ENCODE data around the gene SREBF2. TPM values are rescaled to one million over a fixed set of nuclear protein-coding genes. Genes with fewer than 3 reads are reported as not detected.

The SREBF2 gene
- total and polyA plus RNA-seq, 2 experiments from 2014 or later = 238 to 273 TPM

- Histone ChIP-seq H3K27ac (no peak within 1 kb of the TSS), H3K4me1 (ENCODE audit: low read depth) (no peaks in the 10 kb centered on the region), H3K36me3 (no peaks in the 10 kb centered on the region), H3K9me3 (ENCODE audit: low read depth) (no peaks in the 10 kb centered on the region), H3K4me3 (no peak within 1 kb of the TSS), H3K27me3 (no peaks in the 10 kb centered on the region)
- no peak for TF ChIP-seq CTCF (IDR thresholded peaks at IDR 0.05; ENCODE audit: low read depth, low read length)
- DNase-seq (ENCODE audit: low read depth in 1 of 2, low spot score in 1 of 2) = peak; percentile 24 to 64
Observed at GRCh38 chr22:41951898-41952474, 119.1 kb downstream of the SREBF2 start, which contains the start of gene SMIM45. Gene SMIM45 (plus strand): TSS chr22:41952150.

DNA sequence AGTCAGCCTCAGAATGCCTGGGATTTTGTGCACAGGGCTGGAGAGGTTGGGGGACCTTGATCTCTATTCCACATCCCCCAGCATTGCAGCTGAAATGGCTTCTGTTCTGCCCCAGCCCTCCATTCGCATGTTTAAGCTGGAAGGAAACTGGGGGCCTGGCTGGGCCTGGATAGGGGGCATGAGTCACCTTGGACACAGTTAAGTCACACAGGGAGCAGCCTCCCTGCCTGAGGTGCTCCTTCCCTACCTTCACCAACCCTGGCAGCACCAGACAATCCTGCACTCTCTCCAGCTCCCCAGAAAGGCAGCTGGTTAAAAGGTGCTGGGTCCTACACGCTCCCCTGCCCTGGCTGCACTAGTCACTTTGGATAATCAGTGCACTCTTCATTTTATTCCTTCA lies 119.8 kb downstream of the SREBF2 start:
- no peaks in the 10 kb centered on the region for H3K27me3 ChIP-seq
- no peaks in the 10 kb centered on the region for H3K9me3 ChIP-seq (ENCODE audit: low read depth)
- no peak for DNase-seq (ENCODE audit: low read depth in 1 of 2, low spot score in 1 of 2)
- H3K4me1 ChIP-seq (ENCODE audit: low read depth) = no peaks in the 10 kb centered on the region
- TF ChIP-seq CTCF (IDR thresholded peaks at IDR 0.05; ENCODE audit: low read depth, low read length) = no peak
- H3K4me3 ChIP-seq = no peak overlapping the region
- no peaks in the 10 kb centered on the region for H3K36me3 ChIP-seq
- H3K27ac ChIP-seq = no peak overlapping the region

Other genes starting within 250 kb of the SREBF2 start
- gene PMM1, start 243.3 kb upstream of the SREBF2 start, total RNA-seq = 22.5 and 34.0 TPM in 2 replicates
- 53.7 and 63.6 TPM in 2 replicates for gene PMM1, start 243.3 kb upstream of the SREBF2 start, polyA plus RNA-seq
- 34.2 and 43.2 TPM in 2 replicates for gene DESI1, start 212.1 kb upstream of the SREBF2 start, total RNA-seq
- 27.3 and 27.6 TPM in 2 replicates for gene DESI1, start 212.1 kb upstream of the SREBF2 start, polyA plus RNA-seq
- 250 and 283 TPM in 2 replicates for gene XRCC6, start 211.8 kb upstream of the SREBF2 start, total RNA-seq
- 423 and 442 TPM in 2 replicates for gene XRCC6, start 211.8 kb upstream of the SREBF2 start, polyA plus RNA-seq
- 112 and 149 TPM in 2 replicates for gene SNU13, start 144.2 kb upstream of the SREBF2 start, total RNA-seq
- 246 and 273 TPM in 2 replicates for gene SNU13, start 144.2 kb upstream of the SREBF2 start, polyA plus RNA-seq
- 1.1 and 17.8 TPM in 2 replicates for gene MEI1, start 133.6 kb upstream of the SREBF2 start, total RNA-seq
- gene MEI1, start 133.6 kb upstream of the SREBF2 start, polyA plus RNA-seq = 3.3 and 5.6 TPM in 2 replicates
- gene CCDC134, start 32.4 kb upstream of the SREBF2 start, total RNA-seq = 14.8 and 19.3 TPM in 2 replicates
- gene CCDC134, start 32.4 kb upstream of the SREBF2 start, polyA plus RNA-seq = 10.3 and 11.5 TPM in 2 replicates
- gene SHISA8, start 82.0 kb downstream of the SREBF2 start, total RNA-seq = not detected in 2 replicates
- gene SHISA8, start 82.0 kb downstream of the SREBF2 start, polyA plus RNA-seq = 0.16 TPM in 1 of 2 replicates, not detected in the other
- 0.14 and 1.9 TPM in 2 replicates for gene TNFRSF13C, start 93.7 kb downstream of the SREBF2 start, total RNA-seq
- 1.1 TPM in 2 replicates for gene TNFRSF13C, start 93.7 kb downstream of the SREBF2 start, polyA plus RNA-seq
- gene CENPM, start 114.0 kb downstream of the SREBF2 start, total RNA-seq = 22.0 and 26.7 TPM in 2 replicates
- 25.8 and 37.0 TPM in 2 replicates for gene CENPM, start 114.0 kb downstream of the SREBF2 start, polyA plus RNA-seq
- gene SEPTIN3, start 136.3 kb downstream of the SREBF2 start, total RNA-seq = 3.6 and 3.9 TPM in 2 replicates
- 2.9 and 3.4 TPM in 2 replicates for gene SEPTIN3, start 136.3 kb downstream of the SREBF2 start, polyA plus RNA-seq
- not detected in 2 replicates for gene WBP2NL, start 165.7 kb downstream of the SREBF2 start, total RNA-seq
- not detected in 2 replicates for gene WBP2NL, start 165.7 kb downstream of the SREBF2 start, polyA plus RNA-seq
- gene NAGA, start 237.7 kb downstream of the SREBF2 start, total RNA-seq = 31.7 and 34.9 TPM in 2 replicates
- 22.8 and 29.7 TPM in 2 replicates for gene NAGA, start 237.7 kb downstream of the SREBF2 start, polyA plus RNA-seq
- 1.1 and 2.2 TPM in 2 replicates for gene PHETA2, start 241.1 kb downstream of the SREBF2 start, total RNA-seq
- 0.68 and 1.1 TPM in 2 replicates for gene PHETA2, start 241.1 kb downstream of the SREBF2 start, polyA plus RNA-seq
- gene SMDT1, start 246.6 kb downstream of the SREBF2 start, total RNA-seq = 9.2 and 10.3 TPM in 2 replicates
- 212 and 237 TPM in 2 replicates for gene SMDT1, start 246.6 kb downstream of the SREBF2 start, polyA plus RNA-seq

Data from cardiac muscle cell (in vitro differentiated cells and primary cell).